B cell (primary cell): ENCODE results near the gene TBC1D2B.
"Not testable (repeated sequence)": the region's sequence is repeated elsewhere in the genome, so short reads cannot be mapped to it uniquely, and the experiment has no call there.

Experiments used
- EZH2 ChIP-seq: IDR thresholded peaks from 2 replicates; pipeline ENCODE4 v1.6.1; 2012; ENCODE audit warnings: borderline replicate concordance, low read depth, mild to moderate bottlenecking, moderate library complexity, low read length; ENCODE audit not compliant: insufficient read depth, poor library complexity, severe bottlenecking
- TF ChIP-seq, protein P1 (sequence below): fragments of 200-600 bp; IDR thresholded peaks from one replicate; pipeline ENCODE4 v1.8.0; 2022; ENCODE audit warnings: antibody characterized with exemption, mild to moderate bottlenecking

DNA sequence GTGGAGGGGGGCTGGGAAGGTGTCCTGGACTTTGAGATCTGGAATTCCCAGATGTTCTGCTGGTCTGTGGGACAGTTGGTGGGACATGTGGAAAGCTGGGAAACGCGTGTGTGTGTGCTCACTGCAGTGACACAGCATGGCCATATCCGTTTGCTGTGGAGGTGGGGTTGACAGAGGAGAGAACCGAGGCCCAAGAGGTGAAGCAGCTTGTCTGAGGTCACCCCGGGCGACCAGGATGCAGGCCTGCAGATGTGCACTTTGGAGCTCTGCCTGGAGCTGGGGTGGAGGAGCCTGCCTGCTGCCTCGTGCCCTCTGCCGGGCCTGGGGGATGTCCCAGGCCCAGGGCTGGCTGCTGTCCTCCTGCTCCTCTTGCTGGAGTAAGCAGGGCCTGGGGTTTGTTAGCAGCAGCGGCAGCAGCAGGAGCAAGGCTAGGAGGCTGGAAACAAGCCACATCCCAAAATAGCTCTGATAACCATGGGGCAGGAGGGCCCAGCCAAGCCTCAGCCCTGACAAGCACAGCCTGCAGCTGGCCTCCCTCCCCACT is 85.8 kb downstream of the TBC1D2B start:
- TF ChIP-seq, protein P1, sequence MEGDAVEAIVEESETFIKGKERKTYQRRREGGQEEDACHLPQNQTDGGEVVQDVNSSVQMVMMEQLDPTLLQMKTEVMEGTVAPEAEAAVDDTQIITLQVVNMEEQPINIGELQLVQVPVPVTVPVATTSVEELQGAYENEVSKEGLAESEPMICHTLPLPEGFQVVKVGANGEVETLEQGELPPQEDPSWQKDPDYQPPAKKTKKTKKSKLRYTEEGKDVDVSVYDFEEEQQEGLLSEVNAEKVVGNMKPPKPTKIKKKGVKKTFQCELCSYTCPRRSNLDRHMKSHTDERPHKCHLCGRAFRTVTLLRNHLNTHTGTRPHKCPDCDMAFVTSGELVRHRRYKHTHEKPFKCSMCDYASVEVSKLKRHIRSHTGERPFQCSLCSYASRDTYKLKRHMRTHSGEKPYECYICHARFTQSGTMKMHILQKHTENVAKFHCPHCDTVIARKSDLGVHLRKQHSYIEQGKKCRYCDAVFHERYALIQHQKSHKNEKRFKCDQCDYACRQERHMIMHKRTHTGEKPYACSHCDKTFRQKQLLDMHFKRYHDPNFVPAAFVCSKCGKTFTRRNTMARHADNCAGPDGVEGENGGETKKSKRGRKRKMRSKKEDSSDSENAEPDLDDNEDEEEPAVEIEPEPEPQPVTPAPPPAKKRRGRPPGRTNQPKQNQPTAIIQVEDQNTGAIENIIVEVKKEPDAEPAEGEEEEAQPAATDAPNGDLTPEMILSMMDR: not testable (repeated sequence)
- not testable (repeated sequence) for TF ChIP-seq EZH2
